GM13976 (cell line): ENCODE results near the gene TRPM1.

Experiments
- DNase-seq: peaks from one replicate; pipeline ENCODE4 v3.0.0; 2012; ENCODE audit warnings: low spot score
- in situ Hi-C: fragments of 300-500 bp; cut with MboI; formaldehyde crosslinking; loops from one replicate; pipeline ENCODE4 v1.12.0; 2022; ENCODE audit warnings: low sequenced_read_pairs, mixed read lengths, inconsistent platforms; ENCODE audit not compliant: unreplicated experiment
- TF ChIP-seq, protein P1 (sequence below): IDR thresholded peaks from 2 replicates; pipeline ENCODE4 v1.5.1; 2012; ENCODE audit warnings: borderline replicate concordance, mild to moderate bottlenecking; ENCODE audit not compliant: insufficient read depth; ENCODE audit errors: extremely low read depth, missing control alignments, control extremely low read depth

Gene TRPM1

DNA sequence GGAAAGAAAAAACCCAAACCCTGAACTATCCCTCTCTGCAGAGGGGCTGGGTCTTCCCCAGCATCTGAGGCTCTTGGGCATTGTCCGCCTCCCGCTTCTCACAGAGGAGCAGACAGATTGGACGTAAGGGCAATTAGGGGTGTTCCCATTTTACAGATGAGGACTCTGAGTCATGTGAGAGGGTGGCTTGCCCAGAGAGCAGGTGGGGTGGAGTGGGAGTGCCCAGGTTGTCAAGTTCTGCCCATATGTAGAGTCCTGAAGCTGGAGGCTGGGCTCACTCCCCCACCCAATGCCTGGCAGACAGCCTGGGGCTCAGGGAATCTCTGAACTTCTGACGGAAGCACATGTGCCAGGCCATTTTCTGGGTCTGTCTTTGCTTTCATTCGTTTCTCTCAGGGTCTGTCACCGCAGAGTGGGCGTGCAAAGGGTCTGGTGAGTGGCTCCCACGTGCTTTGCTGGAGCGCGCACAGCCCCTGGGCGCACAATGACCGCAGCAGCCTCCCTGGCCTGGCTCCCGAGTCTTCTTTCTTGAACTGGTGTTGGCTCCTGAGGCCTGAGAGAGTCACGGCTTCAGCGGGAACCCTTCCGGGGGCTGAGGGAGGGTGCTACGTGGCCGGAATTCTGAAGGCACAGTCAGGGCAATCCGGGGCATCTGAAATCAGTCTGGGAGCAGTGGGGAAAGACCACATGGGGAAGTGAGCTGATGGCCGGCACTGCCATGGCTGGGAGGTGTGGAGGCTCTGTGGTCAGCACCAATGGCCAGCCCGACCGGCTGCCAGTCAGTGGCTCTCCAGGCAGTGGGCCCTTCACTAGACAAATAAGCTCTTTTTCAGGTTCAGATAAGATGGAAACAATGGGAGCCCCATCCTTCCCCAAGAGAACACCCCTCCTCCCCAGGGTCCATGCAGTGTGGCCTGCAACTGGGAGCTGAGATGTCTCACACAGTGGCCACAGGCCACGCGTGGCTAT lies 1.1 kb upstream of the TRPM1 start:
- DNase-seq: no peak
- in situ Hi-C loops: no loop called here
- TF ChIP-seq, protein P1, sequence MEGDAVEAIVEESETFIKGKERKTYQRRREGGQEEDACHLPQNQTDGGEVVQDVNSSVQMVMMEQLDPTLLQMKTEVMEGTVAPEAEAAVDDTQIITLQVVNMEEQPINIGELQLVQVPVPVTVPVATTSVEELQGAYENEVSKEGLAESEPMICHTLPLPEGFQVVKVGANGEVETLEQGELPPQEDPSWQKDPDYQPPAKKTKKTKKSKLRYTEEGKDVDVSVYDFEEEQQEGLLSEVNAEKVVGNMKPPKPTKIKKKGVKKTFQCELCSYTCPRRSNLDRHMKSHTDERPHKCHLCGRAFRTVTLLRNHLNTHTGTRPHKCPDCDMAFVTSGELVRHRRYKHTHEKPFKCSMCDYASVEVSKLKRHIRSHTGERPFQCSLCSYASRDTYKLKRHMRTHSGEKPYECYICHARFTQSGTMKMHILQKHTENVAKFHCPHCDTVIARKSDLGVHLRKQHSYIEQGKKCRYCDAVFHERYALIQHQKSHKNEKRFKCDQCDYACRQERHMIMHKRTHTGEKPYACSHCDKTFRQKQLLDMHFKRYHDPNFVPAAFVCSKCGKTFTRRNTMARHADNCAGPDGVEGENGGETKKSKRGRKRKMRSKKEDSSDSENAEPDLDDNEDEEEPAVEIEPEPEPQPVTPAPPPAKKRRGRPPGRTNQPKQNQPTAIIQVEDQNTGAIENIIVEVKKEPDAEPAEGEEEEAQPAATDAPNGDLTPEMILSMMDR: no peak

DNA sequence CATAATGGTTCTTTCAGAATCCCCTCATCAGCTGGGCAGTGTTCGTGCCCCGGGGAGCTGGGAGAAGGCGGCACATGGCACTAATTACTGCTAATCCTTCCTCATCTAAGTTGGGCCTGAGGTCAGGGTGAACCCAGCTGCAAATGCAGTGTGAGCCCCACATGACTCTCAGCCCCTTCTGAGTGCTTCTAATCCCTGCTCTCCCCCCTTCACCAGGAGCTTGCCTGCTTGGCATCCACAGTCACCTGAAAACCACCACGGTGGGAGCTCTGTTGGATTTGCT lies 455 bp upstream of the TRPM1 start:
- in situ Hi-C loops: no loop called here
- DNase-seq: no peak

DNA sequence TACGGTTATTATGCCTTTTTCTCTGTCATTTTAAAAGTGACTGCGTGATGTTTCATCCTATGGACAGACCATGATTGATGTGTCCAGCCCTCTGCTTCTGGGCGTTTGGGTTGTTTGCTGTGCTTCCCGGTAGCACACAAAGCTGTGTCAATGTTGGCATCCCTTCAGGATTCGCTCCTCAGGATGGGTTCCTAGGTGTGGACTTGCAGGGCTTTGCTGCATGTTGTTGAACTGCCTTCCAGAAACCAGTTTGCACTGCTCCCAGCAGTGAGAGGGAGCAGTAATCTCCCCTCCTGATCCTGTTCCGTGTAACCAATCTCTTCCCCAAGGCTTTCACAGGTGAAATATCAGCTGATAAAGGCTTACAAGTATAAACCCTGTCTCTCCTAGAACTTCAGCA lies 787 bp downstream of the TRPM1 start:
- TF ChIP-seq, protein P1: no peak
- in situ Hi-C loops: no loop called here
- DNase-seq: no peak

More for the DNA sequence above, 455 bp upstream of the TRPM1 start:
- TF ChIP-seq, protein P1: no peak

DNA sequence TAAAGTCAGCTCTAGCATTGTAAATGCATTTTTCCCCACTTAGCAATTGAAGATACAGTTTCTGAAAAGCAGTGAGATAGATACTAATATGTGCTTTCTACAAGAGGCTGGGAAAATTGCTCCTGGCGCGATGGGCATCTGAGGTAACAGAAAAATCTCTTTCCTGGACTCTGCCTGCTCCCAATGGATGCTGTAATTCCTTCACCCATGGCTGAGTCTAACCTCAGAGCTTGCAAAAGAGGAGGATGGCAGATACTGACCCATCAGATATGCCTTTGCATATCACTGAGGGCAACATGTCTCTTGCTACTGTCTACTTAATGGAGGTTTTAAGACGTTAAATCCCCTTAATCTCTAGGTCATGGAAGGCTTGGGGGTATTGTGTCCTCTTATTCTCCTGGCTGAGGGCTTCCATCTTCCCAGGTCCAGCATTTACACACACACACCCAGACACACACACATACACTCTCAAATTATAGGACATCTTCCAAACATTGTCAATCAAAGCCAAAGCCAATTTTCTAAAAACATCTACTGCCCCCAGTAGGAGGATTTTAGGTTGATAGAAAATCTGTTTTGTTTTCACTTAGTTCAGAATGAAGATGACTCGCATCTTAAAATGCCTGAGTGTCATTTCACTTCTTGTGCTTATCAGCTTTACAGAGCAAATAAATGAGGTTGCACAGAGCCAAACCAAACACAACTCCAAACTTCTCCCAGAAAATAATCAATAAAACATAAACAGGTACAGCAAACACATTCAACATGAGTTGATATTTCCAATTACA lies 2.4 kb downstream of the TRPM1 start:
- in situ Hi-C loops: no loop called here
- DNase-seq: no peak

DNA sequence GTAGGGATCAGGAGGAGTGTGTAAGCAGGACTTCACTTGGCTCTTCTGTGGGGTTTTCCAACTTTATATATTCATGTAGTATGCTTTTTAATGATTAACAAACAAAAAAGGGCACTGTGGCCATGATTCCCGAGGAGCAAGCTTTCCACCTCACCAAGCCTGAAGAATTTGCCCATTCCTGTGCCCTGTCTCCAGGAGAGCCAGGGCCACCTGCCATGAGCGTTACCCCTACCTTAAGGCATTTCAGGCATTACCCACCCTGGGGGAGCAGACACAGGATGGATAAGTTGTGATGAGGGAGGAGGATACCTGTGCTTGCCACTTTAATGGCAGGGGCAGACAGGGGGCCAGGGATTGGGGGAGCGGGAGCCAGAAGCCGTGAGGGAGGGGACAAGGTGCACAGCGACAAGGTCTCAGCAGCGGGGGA lies 3.0 kb downstream of the TRPM1 start:
- in situ Hi-C loops: no loop called here
- DNase-seq: no peak
- TF ChIP-seq, protein P1: no peak

More for the DNA sequence above, 2.4 kb downstream of the TRPM1 start:
- TF ChIP-seq, protein P1: no peak

DNA sequence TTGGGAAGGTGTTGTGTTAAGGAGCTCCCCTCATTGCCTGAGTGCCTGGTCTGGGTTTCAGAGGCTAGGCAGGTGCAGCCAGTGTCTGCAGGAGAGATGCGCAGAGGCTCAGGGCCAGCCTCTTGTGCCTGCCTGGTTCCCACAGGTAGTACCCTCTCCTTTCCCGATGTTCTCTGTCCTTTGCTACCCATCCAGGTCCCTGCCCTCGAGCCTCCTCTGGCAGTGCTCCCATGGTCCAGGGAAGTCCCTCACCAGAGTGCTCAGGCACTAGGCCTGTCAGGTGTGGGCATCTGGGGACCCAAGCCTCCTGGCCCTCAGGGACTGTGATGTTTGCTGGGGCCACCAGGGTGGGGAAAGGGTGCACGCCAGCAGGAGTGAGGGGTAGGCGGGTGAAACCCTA lies 5.0 kb downstream of the TRPM1 start:
- no peak for DNase-seq
- in situ Hi-C loops: no loop called here
- TF ChIP-seq, protein P1: no peak
